Stimulated activated CD4-positive, alpha-beta T cell treated with anti-CD3 and anti-CD28 coated beads, Interleukin-2, amount 100 ng/mL, for 24 hours (primary cell): Measurements from ENCODE around the gene CLBA1.
"Not testable (repeated sequence)": the region's sequence is repeated elsewhere in the genome, so short reads cannot be mapped to it uniquely, and the experiment has no call there.

Experiments
- DNase-seq, 2 donors: peaks; one replicate each; pipeline ENCODE4 v3.0.0-alpha.2; 2020

CLBA1 gene

GRCh38 chr14:104985675-104986486 lies at the start of gene CLBA1:
CLBA1 (plus strand) TSS chr14:104985788; CDS start chr14:104986432, 644 bp downstream.
- peak; percentile 85 to 90 for DNase-seq

GRCh38 chr14:104935955-104936354 lies 49.6 kb upstream of the CLBA1 start:
- DNase-seq, result no peak

- DNase-seq, result no peak
These were observed 49.0 kb upstream of the CLBA1 start for GRCh38 chr14:104936361-104937155.

GRCh38 chr14:104937161-104937560 lies 48.4 kb upstream of the CLBA1 start:
- DNase-seq, result no peak

- no peak for DNase-seq
These were observed 47.8 kb upstream of the CLBA1 start for GRCh38 chr14:104937694-104938365.

GRCh38 chr14:104938436-104938835 lies 47.2 kb upstream of the CLBA1 start:
- no peak for DNase-seq

- no peak for DNase-seq
These were observed 46.6 kb upstream of the CLBA1 start for GRCh38 chr14:104938960-104939359.

- DNase-seq, result no peak
These were observed 45.8 kb upstream of the CLBA1 start for GRCh38 chr14:104939666-104940410.

- no peak for DNase-seq
These were observed 45.0 kb upstream of the CLBA1 start for GRCh38 chr14:104940526-104941150.

GRCh38 chr14:104941508-104942365 lies 43.9 kb upstream of the CLBA1 start:
- DNase-seq, result no peak

GRCh38 chr14:104942586-104942985 lies 43.0 kb upstream of the CLBA1 start:
- no peak for DNase-seq

- not testable (repeated sequence) for DNase-seq
These were observed 42.2 kb upstream of the CLBA1 start for GRCh38 chr14:104943216-104944015.

- DNase-seq, result not testable (repeated sequence)
These were observed 41.6 kb upstream of the CLBA1 start for GRCh38 chr14:104944016-104944308.

GRCh38 chr14:104944436-104945205 lies 41.0 kb upstream of the CLBA1 start:
- not testable (repeated sequence) for DNase-seq

GRCh38 chr14:104945266-104945665 lies 40.3 kb upstream of the CLBA1 start:
- not testable (repeated sequence) for DNase-seq

- DNase-seq, result not testable (repeated sequence)
These were observed 39.3 kb upstream of the CLBA1 start for GRCh38 chr14:104945986-104946965.

GRCh38 chr14:104947201-104947600 lies 38.4 kb upstream of the CLBA1 start:
- not testable (repeated sequence) for DNase-seq
